H1 (cell line): ENCODE measurements around the gene LARP1. TPM values are rescaled to one million over a fixed set of nuclear protein-coding genes. Genes with fewer than 3 reads are reported as not detected.

Experiments used
- CTCF ChIA-PET: fragments of 300-600 bp; sonication (Branson Sonifier 250); formaldehyde crosslinking; loops from one replicate; lab custom pipeline; 2021; ENCODE audit not compliant: partially characterized antibody; lab: Charles Lee
- POLR2A ChIA-PET: fragments of 300-600 bp; sonication (Branson Sonifier 250); formaldehyde crosslinking; loops from one replicate; lab custom pipeline; 2021; ENCODE audit warnings: inconsistent platforms; ENCODE audit not compliant: partially characterized antibody; lab: Charles Lee
- DNase-seq, 2 experiments: peaks; one replicate each; pipeline versions ENCODE4 v3.0.0 to v3.0.0-alpha.2; 2010 to 2022; ENCODE audit warnings: low spot score in 2 of 2, low read depth in 1 of 2, mixed read lengths in 1 of 2
- FAIRE-seq: peaks from 2 replicates; lab custom pipeline; 2011; peaks lifted over from hg19 to GRCh38; lab: Jason Lieb, UNC
- H2AFZ ChIP-seq: 2 replicates; pipeline ENCODE4 v1.8.1; 2012; ENCODE audit warnings: low read length, inconsistent platforms
- H2AK5ac ChIP-seq: 2 replicates; pipeline ENCODE4 v1.6.1; 2013; ENCODE audit warnings: low read depth, low read length
- H2BK120ac ChIP-seq: replicated peaks from 2 replicates; pipeline ENCODE3; 2013; ENCODE audit warnings: low read depth, low read length, inconsistent platforms
- H2BK12ac ChIP-seq: 2 replicates; pipeline ENCODE4 v1.6.1; 2013; ENCODE audit warnings: low read depth, low read length
- H2BK15ac ChIP-seq: 2 replicates; pipeline ENCODE4 v1.6.1; 2013; ENCODE audit warnings: low read length
- H2BK20ac ChIP-seq: 2 replicates; pipeline ENCODE4 v1.6.1; 2013; ENCODE audit warnings: low read length
- H2BK5ac ChIP-seq: 2 replicates; pipeline ENCODE4 v1.6.1; 2013; ENCODE audit warnings: low read depth, low read length
- H3K14ac ChIP-seq: 2 replicates; pipeline ENCODE4 v1.6.1; 2013; ENCODE audit warnings: inconsistent platforms; ENCODE audit not compliant: insufficient read length
- H3K18ac ChIP-seq: 2 replicates; pipeline ENCODE4 v1.6.1; 2013; ENCODE audit warnings: low read length; ENCODE audit errors: extremely low read depth
- H3K23ac ChIP-seq: 2 replicates; pipeline ENCODE4 v1.6.1; 2013; ENCODE audit warnings: inconsistent platforms; ENCODE audit not compliant: insufficient read length
- H3K23me2 ChIP-seq: 2 replicates; pipeline ENCODE4 v1.6.1; 2013; ENCODE audit warnings: low read depth, low read length
- H3K27ac ChIP-seq: 2 replicates; pipeline ENCODE4 v1.6.1; 2011; ENCODE audit warnings: low read depth, low read length, inconsistent platforms
- H3K27me3 ChIP-seq, 4 experiments: replicated peaks in 1 of 4; 1 replicate in 1 of 4; 2 replicates in 3 of 4; pipeline versions ENCODE4 v1.6.1 to v1.8.1; 2011 to 2013; ENCODE audit warnings: low read length in 3 of 4, mild to moderate bottlenecking in 3 of 4, inconsistent platforms in 2 of 4, mixed read lengths in 2 of 4, moderate library complexity in 1 of 4; ENCODE audit not compliant: control insufficient read depth in 3 of 4, insufficient read depth in 3 of 4; ENCODE audit errors: extremely low read depth in 1 of 4
- H3K36me3 ChIP-seq, 4 experiments: 2 replicates each; pipeline versions ENCODE4 v1.6.1 to v1.8.1; 2011 to 2013; ENCODE audit warnings: mild to moderate bottlenecking in 4 of 4, low read length in 3 of 4, moderate library complexity in 2 of 4, control low read depth in 1 of 4, inconsistent platforms in 1 of 4; ENCODE audit not compliant: insufficient read depth in 4 of 4, control insufficient read depth in 2 of 4
- H3K4ac ChIP-seq: replicated peaks from 2 replicates; pipeline ENCODE3; 2013; ENCODE audit warnings: low read length, low read depth, mixed read lengths, inconsistent platforms; ENCODE audit not compliant: insufficient read length
- H3K4me1 ChIP-seq, 4 experiments: replicated peaks in 1 of 4; 1 replicate in 1 of 4; 2 replicates in 3 of 4; pipeline versions ENCODE4 v1.6.1 to v1.8.1; 2011 to 2013; ENCODE audit warnings: low read length in 3 of 4, inconsistent platforms in 2 of 4, mixed read lengths in 1 of 4; ENCODE audit not compliant: insufficient read depth in 4 of 4, control insufficient read depth in 3 of 4
- H3K4me2 ChIP-seq, 2 experiments: 2 replicates each; pipeline versions ENCODE4 v1.6.1 to v1.8.1; 2011 to 2013; ENCODE audit warnings: low read depth in 2 of 2, low read length in 2 of 2, control low read depth in 1 of 2, inconsistent platforms in 1 of 2, mild to moderate bottlenecking in 1 of 2; ENCODE audit not compliant: insufficient read depth in 1 of 2
- H3K4me3 ChIP-seq, 4 experiments: fragments of 200-600, 300-600 bp in 1 of 4; sonication (generic), shearing (Covaris generic), sonication (Bioruptor Twin) in 1 of 4; 2 replicates each; pipeline versions ENCODE4 v1.5.1 to v1.8.1; 2011 to 2016; ENCODE audit warnings: low read length in 4 of 4, low read depth in 3 of 4, control low read depth in 2 of 4, inconsistent platforms in 2 of 4, mild to moderate bottlenecking in 2 of 4, mixed read lengths in 1 of 4, moderate library complexity in 1 of 4; ENCODE audit not compliant: insufficient read depth in 2 of 4; ENCODE audit errors: extremely low read depth in 1 of 4
- H3K56ac ChIP-seq: replicated peaks from 2 replicates; pipeline ENCODE3; 2013; ENCODE audit warnings: low read depth, mild to moderate bottlenecking, mixed read lengths, low read length, inconsistent platforms; ENCODE audit not compliant: insufficient read length
- H3K79me1 ChIP-seq: 2 replicates; pipeline ENCODE4 v1.6.1; 2013; ENCODE audit warnings: low read depth, low read length, control low read depth
- H3K79me2 ChIP-seq, 2 experiments: 2 replicates each; pipeline versions ENCODE4 v1.6.1 to v1.8.1; 2012 to 2013; ENCODE audit warnings: low read length in 2 of 2, mild to moderate bottlenecking in 2 of 2, inconsistent platforms in 1 of 2; ENCODE audit not compliant: insufficient read depth in 2 of 2, control insufficient read depth in 1 of 2
- H3K9ac ChIP-seq, 4 experiments: replicated peaks in 1 of 4; 1 replicate in 1 of 4; 2 replicates in 3 of 4; pipeline versions ENCODE4 v1.6.1 to v1.8.1; 2011 to 2013; ENCODE audit warnings: low read depth in 3 of 4, low read length in 3 of 4, control low read depth in 2 of 4, mild to moderate bottlenecking in 2 of 4, moderate library complexity in 2 of 4, inconsistent platforms in 1 of 4; ENCODE audit errors: extremely low read depth in 1 of 4
- H3K9me3 ChIP-seq, 2 experiments: 2 replicates each; pipeline versions ENCODE4 v1.6.1 to v1.8.1; 2012 to 2013; ENCODE audit warnings: mild to moderate bottlenecking in 2 of 2, moderate library complexity in 2 of 2, control low read depth in 1 of 2, inconsistent platforms in 1 of 2, low read depth in 1 of 2, low read length in 1 of 2, mixed read lengths in 1 of 2; ENCODE audit not compliant: insufficient read depth in 2 of 2
- H4K20me1 ChIP-seq, 2 experiments: replicated peaks in 1 of 2; 2 replicates each; pipeline versions ENCODE3 to v1.8.1; 2011 to 2013; ENCODE audit warnings: inconsistent platforms in 2 of 2, low read length in 2 of 2, mild to moderate bottlenecking in 1 of 2; ENCODE audit not compliant: insufficient read depth in 2 of 2, control insufficient read depth in 1 of 2
- H4K5ac ChIP-seq: 2 replicates; pipeline ENCODE4 v1.6.1; 2013; ENCODE audit warnings: low read length, low read depth, mixed read lengths, inconsistent platforms; ENCODE audit not compliant: insufficient read length
- H4K8ac ChIP-seq: 2 replicates; pipeline ENCODE4 v1.8.0; 2013; ENCODE audit warnings: mild to moderate bottlenecking, moderate library complexity, low read length, inconsistent platforms; ENCODE audit not compliant: insufficient read depth; ENCODE audit errors: extremely low read depth
- H4K91ac ChIP-seq: replicated peaks from 2 replicates; pipeline ENCODE3; 2013; ENCODE audit warnings: low read length, mixed read lengths, inconsistent platforms; ENCODE audit not compliant: insufficient read length
- ATF3 ChIP-seq: IDR thresholded peaks from 2 replicates; pipeline ENCODE4 v1.6.1; 2011; ENCODE audit warnings: low read depth, mild to moderate bottlenecking, low read length; ENCODE audit not compliant: insufficient read depth
- CHD1 ChIP-seq: IDR thresholded peaks from 2 replicates; pipeline ENCODE4 v1.6.1; 2012; ENCODE audit warnings: low read depth, low read length, improper control_type of control experiment
- CHD2 ChIP-seq: IDR thresholded peaks from 2 replicates; pipeline ENCODE4 v1.6.1; 2012; ENCODE audit warnings: low read length, improper control_type of control experiment
- EGR1 ChIP-seq: IDR thresholded peaks from 2 replicates; pipeline ENCODE4 v1.6.1; 2011; ENCODE audit warnings: low read depth, low read length, borderline replicate concordance
- FOSL1 ChIP-seq: IDR thresholded peaks from 2 replicates; pipeline ENCODE4 v1.6.1; 2011; ENCODE audit warnings: mild to moderate bottlenecking, low read depth, low read length, moderate library complexity; ENCODE audit not compliant: insufficient read depth
- KDM4A ChIP-seq: IDR thresholded peaks from one replicate; pipeline ENCODE4 v1.7.1; 2012; ENCODE audit warnings: low read depth, mild to moderate bottlenecking, moderate library complexity, low read length, inconsistent platforms; ENCODE audit not compliant: severe bottlenecking
- POLR2A ChIP-seq, 2 experiments: IDR thresholded peaks; 1 replicate in 1 of 2; 2 replicates in 1 of 2; pipeline ENCODE4 v1.6.1; 2011; ENCODE audit warnings: low read depth in 2 of 2, low read length in 2 of 2, mild to moderate bottlenecking in 2 of 2; ENCODE audit errors: control extremely low read depth in 1 of 2
- RAD21 ChIP-seq, 2 experiments: IDR thresholded peaks in 1 of 2; conservative IDR thresholded peaks in 1 of 2; 2 replicates each; pipeline ENCODE4 v1.6.1; 2011; ENCODE audit warnings: low read depth in 2 of 2, low read length in 2 of 2, improper control_type of control experiment in 1 of 2, inconsistent platforms in 1 of 2, mild to moderate bottlenecking in 1 of 2, moderate library complexity in 1 of 2
- RNF2 ChIP-seq: fragments of 200-900, 300-1000 bp; sonication (generic); IDR thresholded peaks from 2 replicates; pipeline ENCODE4 v1.7.1; 2016; ENCODE audit warnings: borderline replicate concordance, low read depth, mild to moderate bottlenecking, antibody characterized with exemption, low read length; ENCODE audit not compliant: poor library complexity, severe bottlenecking; ENCODE audit errors: missing control alignments
- SIN3A ChIP-seq, 2 experiments: IDR thresholded peaks in 1 of 2; conservative IDR thresholded peaks in 1 of 2; 2 replicates each; pipeline ENCODE4 v1.6.1; 2011 to 2012; ENCODE audit warnings: low read length in 2 of 2, improper control_type of control experiment in 1 of 2, low read depth in 1 of 2, mild to moderate bottlenecking in 1 of 2
- SP1 ChIP-seq: IDR thresholded peaks from 2 replicates; pipeline ENCODE4 v1.6.1; 2011; ENCODE audit warnings: low read depth, low read length
- TAF7 ChIP-seq: optimal IDR thresholded peaks from 2 replicates; pipeline ENCODE3; 2011; ENCODE audit warnings: low read depth, mild to moderate bottlenecking, inconsistent platforms, low read length, moderate library complexity, borderline replicate concordance
- YY1 ChIP-seq: IDR thresholded peaks from 2 replicates; pipeline ENCODE4 v1.6.1; 2011; ENCODE audit warnings: low read depth, mild to moderate bottlenecking, low read length
- WGBS, 2 experiments: shearing (Covaris generic) in 1 of 2; methylation state at CpG; one replicate each; pipeline versions ENCODE4 v1.1.6 to v1.1.7; 2013 to 2015; ENCODE audit warnings: low lambda C conversion rate in 2 of 2, mixed read lengths in 2 of 2, inconsistent platforms in 1 of 2, low coverage in 1 of 2, missing lambda C conversion rate in 1 of 2; ENCODE audit not compliant: insufficient replicate concordance in 2 of 2, insufficient coverage in 1 of 2, insufficient read length in 1 of 2; ENCODE audit errors: extremely low coverage in 1 of 2, missing lambda C conversion rate in 1 of 2; 5-methylcytosine and 5-hydroxymethylcytosine counted together
- polyA plus RNA-seq, 7 experiments: library from polyadenylated mRNA; depleted of rRNA in 3 of 7; stranded (reverse) in 5 of 7; unstranded in 2 of 7; fragments of >200 nt in 5 of 7; fragments of 200-250 nt in 2 of 7; gene quantifications; 1 replicate in 5 of 7; 2 replicates in 1 of 7; 4 replicates in 1 of 7; pipeline versions ENCODE4 v1.2.1 to v1.2.3, GENCODE V29; 2011 to 2013; ENCODE audit warnings: missing spikeins in 2 of 7, mixed read lengths in 2 of 7
- total RNA-seq: library from RNA; stranded (reverse); fragmentation: NEBNext Ultra II Directional; extraction: Animal tissue kit (Norgen Biotek cat#: 25700); gene quantifications from 2 replicates; pipeline ENCODE4 v1.2.1, GENCODE V29; 2021

LARP1 gene
- total and polyA plus RNA-seq, 2 of the 8 experiments (the other 6 are each of a cell fraction or from before 2014, with no cell fraction given), result 106 to 422 TPM

GRCh38 chr5:154773326-154773725 lies 18.1 kb downstream of the LARP1 start:
- H3K4me2 ChIP-seq, result peak overlapping the region; percentile 28 to 29; a peak in 3 of 4 replicates
- 86% methylated on average over 3 of the region's 3 CpGs; no CpG with 5 or more reads in 1 of the 2 experiments for WGBS, 2 experiments
- H3K23me2 ChIP-seq, result peaks cover 2% of the 10 kb centered on the region; the same call in 1 of the 2 replicates
- H2BK120ac ChIP-seq, result no peak overlapping the region
- H3K23ac ChIP-seq, result no peak overlapping the region
- H3K27ac ChIP-seq, result no peak overlapping the region
- POLR2A ChIA-PET, result interaction anchor here (0.6 to 20.6 kb wide), 5 partner anchors 9 to 85 kb away, joined by 3 to 307 read pairs (median 4); partner anchors contain the start of gene CNOT8
- H2BK15ac ChIP-seq, result no peak overlapping the region
- FAIRE-seq (no peak), DNase-seq (no peak)
- CTCF ChIA-PET, result interaction anchor here (0.5 to 3.2 kb wide), 3 partner anchors 9 to 102 kb away, joined by 4 to 27 read pairs (median 5); no protein-coding TSS in a partner anchor
- peaks cover 73 to 99% of the 10 kb centered on the region in 2 experiments for H3K79me2 ChIP-seq
- no peak overlapping the region for H2AFZ ChIP-seq
- H2BK5ac ChIP-seq, result no peak overlapping the region
- no peaks in the 10 kb centered on the region for H3K9me3 ChIP-seq
- no peak overlapping the region for H4K91ac ChIP-seq
- no peak overlapping the region for H2BK12ac ChIP-seq
- no peak overlapping the region for H3K18ac ChIP-seq
- no peak overlapping the region for H3K4ac ChIP-seq
- no peak overlapping the region for H4K5ac ChIP-seq
- H3K27me3 ChIP-seq, result no peaks in the 10 kb centered on the region
- H3K4me3 ChIP-seq, result no peak overlapping the region
- no peak overlapping the region for H3K56ac ChIP-seq
- H2AK5ac ChIP-seq, result no peak overlapping the region
- H3K4me1 ChIP-seq, result peaks cover 5 to 46% (median 38%) of the 10 kb centered on the region in 4 experiments
- no peaks in the 10 kb centered on the region; a peak in 1 of 8 replicates for H3K36me3 ChIP-seq
- H3K14ac ChIP-seq, result no peak overlapping the region
- H2BK20ac ChIP-seq, result no peak overlapping the region
- H4K8ac ChIP-seq, result no peak overlapping the region
- H3K79me1 ChIP-seq, result peaks cover 15% of the 10 kb centered on the region
- H4K20me1 ChIP-seq, result peaks cover 52 to 68% of the 10 kb centered on the region in 2 experiments
- H3K9ac ChIP-seq, result no peak overlapping the region; a peak in 1 of 7 replicates
- TF ChIP-seq TAF7 (no peak), KDM4A (no peak), SIN3A (conservative IDR thresholded peaks at IDR 0.05 in 1 of 2, IDR thresholded peaks at IDR 0.05 in 1 of 2; ENCODE audit: low read depth in 1 of 2, low read length in 2 of 2) (no peak), EGR1 (no peak), ATF3 (no peak), YY1 (no peak), CHD1 (no peak), FOSL1 (no peak), RNF2 (no peak), RAD21 (IDR thresholded peaks at IDR 0.05 in 1 of 2, conservative IDR thresholded peaks at IDR 0.05 in 1 of 2; ENCODE audit: low read depth in 2 of 2, low read length in 2 of 2) (no peak), CHD2 (no peak), SP1 (no peak), POLR2A (IDR thresholded peaks at IDR 0.05; ENCODE audit: control extremely low read depth in 1 of 2, low read depth in 2 of 2, low read length in 2 of 2) (no peak)
